PC-9 (cell line): ENCODE data around the gene SCGB3A1. TPM values are rescaled to one million over a fixed set of nuclear protein-coding genes. Genes with fewer than 3 reads are reported as not detected.

Experiments
- BruUV-seq: library from RNA; stranded (reverse); fragments of 400-500 nt; replicated peaks from 2 replicates; lab custom pipeline; 2021; lab: Mats Ljungman, UMichigan
- CTCF ChIA-PET: fragments of 300-600 bp; sonication (Branson Sonifier 250); formaldehyde crosslinking; loops from one replicate; lab custom pipeline; 2022; ENCODE audit warnings: antibody characterized with exemption; lab: Charles Lee
- POLR2A ChIA-PET: fragments of 300-600 bp; sonication (Branson Sonifier 250); formaldehyde crosslinking; loops from one replicate; lab custom pipeline; 2022; ENCODE audit warnings: antibody characterized with exemption; ENCODE audit not compliant: unreplicated experiment; lab: Charles Lee
- DNase-seq, 2 experiments: peaks; one replicate each; pipeline versions ENCODE4 v3.0.0 to v3.0.0-alpha.2; 2015 to 2022; ENCODE audit warnings: mixed read lengths in 1 of 2
- H2AFZ ChIP-seq: fragments of 200-600 bp; sonication (generic); 2 replicates; pipeline ENCODE4 v1.8.1; 2017; ENCODE audit warnings: antibody characterized with exemption
- H3F3A ChIP-seq: fragments of 200-600 bp; sonication (generic); 2 replicates; pipeline ENCODE4 v1.8.1; 2017; ENCODE audit warnings: antibody characterized with exemption, mild to moderate bottlenecking, low read depth; ENCODE audit not compliant: insufficient read depth
- H3K27ac ChIP-seq: fragments of 200-600 bp; sonication (generic); 2 replicates; pipeline ENCODE4 v1.6.1; 2016; ENCODE audit warnings: mixed run types
- H3K27me3 ChIP-seq: fragments of 200-600 bp; sonication (generic); 2 replicates; pipeline ENCODE4 v1.6.1; 2016; ENCODE audit warnings: low read depth, mixed run types; ENCODE audit not compliant: insufficient read depth
- H3K36me3 ChIP-seq: fragments of 200-600 bp; sonication (generic); 2 replicates; pipeline ENCODE4 v1.6.1; 2016; ENCODE audit warnings: low read depth, mixed run types
- H3K4me1 ChIP-seq: fragments of 200-600 bp; sonication (generic); replicated peaks from 2 replicates; pipeline ENCODE4 v1.6.1; 2016; ENCODE audit warnings: mixed run types; ENCODE audit not compliant: insufficient read depth
- H3K4me2 ChIP-seq: fragments of 200-600 bp; sonication (generic); 2 replicates; pipeline ENCODE4 v1.6.1; 2017; ENCODE audit warnings: mixed run types
- H3K4me3 ChIP-seq: fragments of 200-600 bp; sonication (generic); 2 replicates; pipeline ENCODE4 v1.6.1; 2016; ENCODE audit warnings: mixed run types
- H3K79me2 ChIP-seq: fragments of 200-600 bp; sonication (generic); 2 replicates; pipeline ENCODE4 v1.6.1; 2017; ENCODE audit warnings: low read depth, mixed run types
- H3K9me2 ChIP-seq: fragments of 200-600 bp; sonication (generic); 2 replicates; pipeline ENCODE4 v1.8.1; 2017; ENCODE audit warnings: mild to moderate bottlenecking; ENCODE audit not compliant: insufficient read depth
- H3K9me3 ChIP-seq: fragments of 200-600 bp; sonication (generic); 2 replicates; pipeline ENCODE4 v1.8.1; 2016; ENCODE audit warnings: low read depth; ENCODE audit not compliant: insufficient read depth
- H4K20me1 ChIP-seq: fragments of 200-600 bp; sonication (generic); 2 replicates; pipeline ENCODE4 v1.8.1; 2017; ENCODE audit not compliant: insufficient read depth
- EZH2 ChIP-seq: fragments of 200-600 bp; sonication (generic); IDR thresholded peaks from 2 replicates; pipeline ENCODE4 v1.8.0; 2017; ENCODE audit warnings: antibody characterized with exemption, low read depth
- intact Hi-C: fragments of 100-400 bp; cut with micrococcal nuclease; formaldehyde crosslinking; loops from one replicate; pipeline ENCODE4 v1.10.0; 2022; ENCODE audit not compliant: unreplicated experiment
- total RNA-seq: library from RNA; stranded (reverse); gene quantifications from 2 replicates; pipeline ENCODE4 v1.2.3, GENCODE V29; 2021
- TF ChIP-seq, protein P1 (sequence below): fragments of 200-600 bp; sonication (generic); conservative IDR thresholded peaks from 2 replicates; pipeline ENCODE4 v1.6.1; 2017; ENCODE audit warnings: mixed run types, antibody characterized with exemption, mild to moderate bottlenecking, moderate library complexity

SCGB3A1 gene
- total RNA-seq, 1 experiment from 2014 or later = not detected

DNA sequence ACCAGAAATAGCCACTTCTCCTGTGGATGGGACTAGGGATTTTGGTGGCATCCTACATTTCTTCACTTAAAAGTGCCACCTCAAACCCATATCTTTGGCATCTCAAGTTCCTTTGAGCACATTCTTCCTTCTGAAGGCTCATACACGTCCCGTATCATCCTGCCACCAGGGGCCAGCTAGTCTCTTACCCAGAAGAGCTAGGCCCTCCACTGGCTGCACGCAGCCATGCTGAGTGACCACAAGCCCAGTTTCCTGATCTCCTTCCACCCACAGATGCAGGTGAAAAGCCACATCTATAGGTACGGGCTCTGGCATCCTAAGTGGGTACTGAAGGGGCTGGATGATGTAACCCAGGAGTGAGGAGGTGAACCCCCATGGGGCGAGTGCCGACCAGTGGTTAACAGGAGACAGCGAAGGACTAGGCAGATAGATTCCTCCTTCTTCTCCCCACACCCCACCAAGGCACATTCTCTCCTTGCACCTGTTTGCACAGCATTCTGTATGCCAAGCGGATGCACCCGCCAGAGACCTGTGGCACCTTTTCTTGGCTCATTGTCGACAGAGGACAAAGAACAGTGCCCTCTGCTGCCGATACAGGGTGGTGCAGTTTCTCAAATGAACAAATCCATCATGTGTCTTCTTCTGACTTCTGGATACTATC lies 14.4 kb upstream of the SCGB3A1 start:
- CTCF ChIA-PET = interaction anchor here (0.6 kb wide), 1 partner anchor 313 kb away, joined by 10 read pairs; no protein-coding TSS in a partner anchor
- Histone ChIP-seq H3K27me3 (peaks cover 50% of the 10 kb centered on the region), H3K9me2 (no peaks in the 10 kb centered on the region), H3K4me2 (no peak overlapping the region), H2AFZ (no peak overlapping the region), H3K4me1 (no peaks in the 10 kb centered on the region), H3K79me2 (no peaks in the 10 kb centered on the region), H3K9me3 (no peaks in the 10 kb centered on the region), H3K27ac (no peak overlapping the region), H3K36me3 (no peaks in the 10 kb centered on the region), H3K4me3 (no peak overlapping the region), H3F3A (no peaks in the 10 kb centered on the region), H4K20me1 (no peaks in the 10 kb centered on the region)
- POLR2A ChIA-PET = no interaction called here
- intact Hi-C loops = loop anchor here (2.0 to 10.0 kb wide), 2 partner anchors 313 to 401 kb away; partner anchors contain the start of genes MAPK9 and RASGEF1C
- no TSS peak for BruUV-seq
- DNase-seq = peak; percentile 53 to 64
- no peak for TF ChIP-seq EZH2
- TF ChIP-seq, protein P1, sequence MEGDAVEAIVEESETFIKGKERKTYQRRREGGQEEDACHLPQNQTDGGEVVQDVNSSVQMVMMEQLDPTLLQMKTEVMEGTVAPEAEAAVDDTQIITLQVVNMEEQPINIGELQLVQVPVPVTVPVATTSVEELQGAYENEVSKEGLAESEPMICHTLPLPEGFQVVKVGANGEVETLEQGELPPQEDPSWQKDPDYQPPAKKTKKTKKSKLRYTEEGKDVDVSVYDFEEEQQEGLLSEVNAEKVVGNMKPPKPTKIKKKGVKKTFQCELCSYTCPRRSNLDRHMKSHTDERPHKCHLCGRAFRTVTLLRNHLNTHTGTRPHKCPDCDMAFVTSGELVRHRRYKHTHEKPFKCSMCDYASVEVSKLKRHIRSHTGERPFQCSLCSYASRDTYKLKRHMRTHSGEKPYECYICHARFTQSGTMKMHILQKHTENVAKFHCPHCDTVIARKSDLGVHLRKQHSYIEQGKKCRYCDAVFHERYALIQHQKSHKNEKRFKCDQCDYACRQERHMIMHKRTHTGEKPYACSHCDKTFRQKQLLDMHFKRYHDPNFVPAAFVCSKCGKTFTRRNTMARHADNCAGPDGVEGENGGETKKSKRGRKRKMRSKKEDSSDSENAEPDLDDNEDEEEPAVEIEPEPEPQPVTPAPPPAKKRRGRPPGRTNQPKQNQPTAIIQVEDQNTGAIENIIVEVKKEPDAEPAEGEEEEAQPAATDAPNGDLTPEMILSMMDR = peak; percentile 91

DNA sequence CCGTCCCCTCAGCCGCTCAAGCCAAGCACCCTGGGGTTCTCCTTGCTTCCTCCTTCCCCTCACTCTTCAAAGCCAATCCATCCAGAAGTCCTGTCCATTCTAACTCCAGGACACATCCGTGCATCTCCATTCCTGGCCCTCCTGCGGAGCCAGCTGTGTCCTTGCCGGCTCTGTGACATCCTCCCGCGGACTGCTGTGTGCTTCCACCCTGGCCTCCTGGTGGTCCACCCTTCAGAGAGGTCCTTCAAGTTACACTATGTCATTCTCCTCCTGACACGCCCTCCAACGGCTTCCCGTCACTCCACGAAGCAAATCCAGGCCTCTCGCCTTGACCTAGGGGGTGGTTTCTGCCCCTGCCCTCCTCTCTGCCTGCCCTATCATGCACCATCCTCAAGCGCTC lies 13.0 kb upstream of the SCGB3A1 start:
- POLR2A ChIA-PET = no interaction called here
- CTCF ChIA-PET = interaction anchor here (0.6 kb wide), 1 partner anchor 60 kb away, joined by 4 read pairs; no protein-coding TSS in a partner anchor
- no peaks in the 10 kb centered on the region for H3K79me2 ChIP-seq
- no peaks in the 10 kb centered on the region for H3K9me3 ChIP-seq
- peaks cover 38% of the 10 kb centered on the region for H3K27me3 ChIP-seq
- DNase-seq = no peak
- no TSS peak for BruUV-seq
- H4K20me1 ChIP-seq = no peaks in the 10 kb centered on the region
- intact Hi-C loops = loop anchor here (10.0 kb wide), 1 partner anchor 399 kb away; the partner anchor contains the start of gene RASGEF1C
- no peaks in the 10 kb centered on the region for H3F3A ChIP-seq
- H3K36me3 ChIP-seq = no peaks in the 10 kb centered on the region
- TF ChIP-seq, protein P1 = no peak
- TF ChIP-seq EZH2 = no peak
- no peak overlapping the region for H3K4me3 ChIP-seq
- no peak overlapping the region for H3K27ac ChIP-seq
- H2AFZ ChIP-seq = no peak overlapping the region
- no peaks in the 10 kb centered on the region for H3K9me2 ChIP-seq
- H3K4me1 ChIP-seq = no peaks in the 10 kb centered on the region
- H3K4me2 ChIP-seq = no peak overlapping the region

DNA sequence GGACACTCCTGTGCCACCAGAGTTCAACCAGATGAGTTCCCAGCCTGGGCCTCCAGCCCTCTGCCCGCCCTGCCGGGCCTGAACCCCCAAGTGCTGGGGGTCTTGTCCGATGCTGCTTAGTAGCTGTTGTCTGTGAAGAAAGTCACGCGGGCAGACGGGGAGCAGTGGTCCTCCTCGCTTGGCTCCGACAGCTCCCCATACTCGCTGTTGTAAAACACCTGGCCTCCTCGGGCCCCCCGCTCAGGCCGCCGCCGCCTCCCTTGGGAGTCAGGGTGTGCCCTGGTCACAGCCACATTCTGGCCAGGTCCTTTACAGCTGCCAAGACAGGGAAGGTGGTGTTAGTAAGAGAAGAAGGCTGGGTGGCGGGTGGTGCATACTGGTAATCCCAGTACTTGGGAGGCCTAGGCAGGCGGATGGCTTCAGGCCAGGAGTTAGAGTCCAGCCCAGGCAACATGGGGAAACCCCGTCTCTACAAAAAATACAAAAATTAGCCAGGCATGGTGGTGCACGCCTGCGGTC lies 11.8 kb upstream of the SCGB3A1 start:
- Histone ChIP-seq H3K4me1 (no peaks in the 10 kb centered on the region), H3K27me3 (peaks cover 32% of the 10 kb centered on the region), H3K9me2 (no peaks in the 10 kb centered on the region), H3F3A (no peaks in the 10 kb centered on the region), H3K4me3 (no peak overlapping the region), H3K79me2 (no peaks in the 10 kb centered on the region), H2AFZ (no peak overlapping the region), H3K9me3 (no peaks in the 10 kb centered on the region), H3K27ac (no peak overlapping the region), H3K36me3 (no peaks in the 10 kb centered on the region), H4K20me1 (no peaks in the 10 kb centered on the region), H3K4me2 (no peak overlapping the region)
- ChIA-PET POLR2A (no interaction called here), CTCF (no interaction called here)
- no peak for DNase-seq
- TF ChIP-seq, protein P1 = no peak
- intact Hi-C loops = loop anchor here (10.0 kb wide), 1 partner anchor 398 kb away; the partner anchor contains the start of gene RASGEF1C
- no TSS peak for BruUV-seq
